A673 (cell line): Measurements from ENCODE around the gene ZFPL1. TPM values are rescaled to one million over a fixed set of nuclear protein-coding genes. Genes with fewer than 3 reads are reported as not detected.
"Not testable (repeated sequence)": the region's sequence is repeated elsewhere in the genome, so short reads cannot be mapped to it uniquely, and the experiment has no call there.

Experiments used
- BruUV-seq: library from RNA; stranded (reverse); fragments of 400-500 nt; replicated peaks from 2 replicates; lab custom pipeline; 2021; lab: Mats Ljungman, UMichigan
- CTCF ChIA-PET: fragments of 300-600 bp; sonication (Branson Sonifier 250); formaldehyde crosslinking; loops from one replicate; lab custom pipeline; 2022; ENCODE audit warnings: antibody characterized with exemption; lab: Charles Lee
- POLR2A ChIA-PET: fragments of 300-600 bp; sonication (Branson Sonifier 250); formaldehyde crosslinking; loops from one replicate; lab custom pipeline; 2022; ENCODE audit warnings: antibody characterized with exemption; ENCODE audit not compliant: low non-redundant PET; lab: Charles Lee
- DNase-seq: peaks from one replicate; pipeline ENCODE4 v3.0.0-alpha.2; 2015; ENCODE audit warnings: low spot score
- H3K27ac ChIP-seq: fragments of 200-600 bp; sonication (generic); 2 replicates; pipeline ENCODE4 v1.5.1; 2016; ENCODE audit warnings: mixed run types, low read depth, mild to moderate bottlenecking, mixed read lengths, antibody characterized with exemption, low read length; ENCODE audit not compliant: poor library complexity, severe bottlenecking
- H3K27me3 ChIP-seq: fragments of 200-600 bp; sonication (generic); replicated peaks from 2 replicates; pipeline ENCODE4 v1.6.1; 2017; ENCODE audit warnings: mixed run types, low read depth, mild to moderate bottlenecking, mixed read lengths, antibody characterized with exemption, low read length; ENCODE audit not compliant: insufficient read depth, poor library complexity
- H3K36me3 ChIP-seq: fragments of 200-600 bp; sonication (generic); 2 replicates; pipeline ENCODE4 v1.6.1; 2016; ENCODE audit warnings: mixed run types, mild to moderate bottlenecking, mixed read lengths, antibody characterized with exemption, low read length; ENCODE audit not compliant: insufficient read depth, poor library complexity, severe bottlenecking
- H3K4me1 ChIP-seq: fragments of 200-600 bp; sonication (generic); 2 replicates; pipeline ENCODE4 v1.6.1; 2017; ENCODE audit warnings: mixed run types, mild to moderate bottlenecking, mixed read lengths, antibody characterized with exemption, low read length; ENCODE audit not compliant: insufficient read depth, poor library complexity, severe bottlenecking
- H3K4me3 ChIP-seq: fragments of 200-600 bp; sonication (generic); 2 replicates; pipeline ENCODE4 v1.5.1; 2016; ENCODE audit warnings: low read depth, mixed run types, mild to moderate bottlenecking, mixed read lengths, low read length; ENCODE audit not compliant: poor library complexity, severe bottlenecking
- H3K9me3 ChIP-seq: fragments of 200-600 bp; sonication (generic); 2 replicates; pipeline ENCODE4 v1.6.1; 2016; ENCODE audit warnings: mixed run types, low read depth, mild to moderate bottlenecking, mixed read lengths, antibody characterized with exemption, low read length; ENCODE audit not compliant: poor library complexity, severe bottlenecking
- CTCF ChIP-seq: fragments of 300-800, 200-600 bp; sonication (generic); conservative IDR thresholded peaks from 2 replicates; pipeline ENCODE4 v1.5.1; 2017; ENCODE audit warnings: low read depth, mild to moderate bottlenecking, antibody characterized with exemption, low read length, moderate library complexity, mixed read lengths
- EZH2 ChIP-seq: fragments of 200-600 bp; sonication (generic); IDR thresholded peaks from 2 replicates; pipeline ENCODE4 v1.6.1; 2017; ENCODE audit warnings: borderline replicate concordance, low read depth, mild to moderate bottlenecking, mixed read lengths, antibody characterized with exemption, low read length; ENCODE audit not compliant: poor library complexity, severe bottlenecking
- intact Hi-C: fragments of 100-400 bp; cut with micrococcal nuclease; formaldehyde crosslinking; loops from one replicate; pipeline ENCODE4 v1.10.0; 2022; ENCODE audit not compliant: unreplicated experiment
- total RNA-seq: library from RNA; stranded (reverse); gene quantifications from 2 replicates; pipeline ENCODE4 v1.2.3, GENCODE V29; 2021

ZFPL1 gene
- total RNA-seq, 1 experiment from 2014 or later: 46.6 TPM

- Histone ChIP-seq H3K27ac (no peak overlapping the region), H3K4me3 (peak overlapping the region; percentile 95), H3K36me3 (peaks cover 41% of the 10 kb centered on the region), H3K4me1 (peaks cover 23% of the 10 kb centered on the region), H3K9me3 (no peaks in the 10 kb centered on the region), H3K27me3 (no peaks in the 10 kb centered on the region)
- ChIA-PET CTCF (interaction anchor here (0.8 to 1.0 kb wide), 2 partner anchors 17 to 270 kb away, joined by 3 to 7 read pairs; no protein-coding TSS in a partner anchor), POLR2A (no interaction called here)
- DNase-seq: no peak
- intact Hi-C loops: loop anchor here (5.0 to 10.0 kb wide), 3 partner anchors 91 to 333 kb away; partner anchors contain the start of gene SNX15
- no peak for TF ChIP-seq EZH2
- no peak for TF ChIP-seq CTCF
- BruUV-seq: no TSS peak
Observed at GRCh38 chr11:65118097-65118837, 34.2 kb downstream of the ZFPL1 start.

DNA sequence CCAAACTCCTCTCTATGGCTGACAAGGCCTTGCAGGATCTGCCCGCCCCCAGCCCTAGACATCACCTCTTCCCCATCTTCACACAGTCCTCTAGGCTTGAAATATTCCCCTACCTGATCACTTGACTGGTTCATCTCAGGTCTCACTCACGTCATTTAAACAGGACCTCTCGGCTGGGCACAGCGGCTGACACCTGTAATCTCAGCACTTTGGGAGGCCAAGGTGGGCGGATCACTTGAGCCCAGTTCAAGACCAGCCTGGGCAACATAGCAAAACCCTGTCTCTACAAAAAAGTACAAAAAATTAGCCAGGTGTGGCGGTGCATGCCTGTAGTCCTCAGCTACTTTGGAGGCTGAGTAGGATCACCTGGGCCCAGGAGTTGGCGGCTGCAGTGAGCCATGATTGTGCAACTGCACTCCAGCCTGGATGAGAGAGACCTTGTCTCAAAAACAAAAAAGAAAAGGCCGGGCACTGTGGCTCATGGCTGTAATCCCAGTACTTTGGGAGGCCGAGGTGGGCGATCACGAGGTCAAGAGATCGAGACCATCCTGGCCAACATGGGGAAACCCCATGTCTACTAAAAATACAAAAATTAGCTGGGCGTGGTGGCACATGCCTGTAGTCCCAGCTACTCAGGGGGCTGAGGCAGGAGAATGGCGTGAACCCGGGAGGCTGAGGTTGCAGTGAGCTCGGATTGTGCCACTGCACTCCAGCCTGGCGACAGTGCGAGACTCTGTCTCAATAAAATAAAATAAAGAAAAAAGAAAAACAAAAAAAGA lies 35.1 kb downstream of the ZFPL1 start:
- H3K4me1 ChIP-seq: peaks cover 20% of the 10 kb centered on the region
- CTCF ChIA-PET, POLR2A ChIA-PET, H3K9me3 ChIP-seq, H3K4me3 ChIP-seq, H3K27me3 ChIP-seq, H3K27ac ChIP-seq, DNase-seq, BruUV-seq: not testable (repeated sequence)
- H3K36me3 ChIP-seq: peaks cover 41% of the 10 kb centered on the region
- intact Hi-C loops: loop anchor here (5.0 to 10.0 kb wide), 3 partner anchors 92 to 334 kb away; partner anchors contain the start of gene SNX15

- Histone ChIP-seq H3K27me3 (no peaks in the 10 kb centered on the region), H3K4me3 (no peak overlapping the region), H3K27ac (no peak overlapping the region), H3K36me3 (peaks cover 43% of the 10 kb centered on the region), H3K9me3 (no peaks in the 10 kb centered on the region), H3K4me1 (peaks cover 20% of the 10 kb centered on the region)
- CTCF ChIA-PET: no interaction called here
- intact Hi-C loops: loop anchor here (5.0 to 10.0 kb wide), 3 partner anchors 92 to 335 kb away; partner anchors contain the start of gene SNX15
- POLR2A ChIA-PET: no interaction called here
- no TSS peak for BruUV-seq
- no peak for DNase-seq
- TF ChIP-seq EZH2 (no peak), CTCF (no peak)
Observed at GRCh38 chr11:65119670-65119995, 35.6 kb downstream of the ZFPL1 start.
